ENCODE measurements around the gene SERGEF. TPM values are rescaled to one million over a fixed set of nuclear protein-coding genes. Genes with fewer than 3 reads are reported as not detected.

SERGEF gene
- total and polyA plus RNA-seq, 2 of the 4 experiments (the other 2 are of a cell fraction): 12.2 to 18.1 TPM

DNA sequence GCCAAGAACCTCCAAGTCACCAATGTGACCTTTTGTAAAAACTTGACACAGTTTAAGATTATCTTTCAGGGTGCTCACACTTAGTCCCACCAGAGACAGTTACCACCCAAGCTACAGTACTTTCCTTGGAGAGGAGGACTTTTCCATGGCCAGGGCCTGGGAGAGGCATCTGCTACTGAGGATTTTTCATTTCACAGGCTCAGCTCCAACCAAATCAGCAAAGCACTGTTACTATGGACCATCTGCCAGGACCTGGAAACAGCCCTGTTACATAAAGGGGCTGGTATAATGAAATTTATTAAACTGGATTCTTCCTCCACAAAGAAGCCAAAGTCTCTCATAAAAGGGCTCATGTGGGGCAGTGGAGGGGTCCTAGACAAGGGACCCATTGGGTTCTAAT lies 38.6 kb downstream of the SERGEF start:
- H4K91ac ChIP-seq (ENCODE audit: insufficient read depth, low read depth, low read length): no peak overlapping the region
- H3K23ac ChIP-seq (ENCODE audit: low read depth, low read length): no peak overlapping the region
- H4K8ac ChIP-seq (ENCODE audit: low read depth in 2 of 2, low read length in 2 of 2): no peak overlapping the region
- no peak overlapping the region for H3K9ac ChIP-seq (ENCODE audit: low read depth, low read length)
- H4K20me1 ChIP-seq (ENCODE audit: insufficient read depth, low read length): no peaks in the 10 kb centered on the region
- H3K18ac ChIP-seq (ENCODE audit: low read depth, low read length): no peak overlapping the region
- no peaks in the 10 kb centered on the region for H3K9me1 ChIP-seq (ENCODE audit: insufficient read depth, low read length)
- H3K27me3 ChIP-seq (ENCODE audit: control insufficient read depth, insufficient read depth, low read length): no peaks in the 10 kb centered on the region
- H2AK5ac ChIP-seq (ENCODE audit: low read depth, low read length): no peak overlapping the region
- H3K79me1 ChIP-seq (ENCODE audit: low read depth in 1 of 2, low read length in 2 of 2): no peaks in the 10 kb centered on the region
- H3K4me1 ChIP-seq (ENCODE audit: control insufficient read depth, insufficient read depth, low read length): peaks cover 1% of the 10 kb centered on the region; the same call in 1 of the 2 replicates
- no peaks in the 10 kb centered on the region for H3K9me3 ChIP-seq (ENCODE audit: control insufficient read depth, insufficient read depth, low read length)
- in situ Hi-C loops (cut with MboI; ENCODE audit: low sequenced_read_pairs): no loop called here
- dilution Hi-C loops (cut with HindIII; ENCODE audit: low sequenced_read_pairs, unreplicated experiment): no loop called here
- no peak overlapping the region for H3K4me3 ChIP-seq (ENCODE audit: insufficient read depth, low read depth, low read length)
- TF ChIP-seq MAZ (IDR thresholded peaks at IDR 0.05; ENCODE audit: borderline replicate concordance, low read depth, low read length): no peak
- no peak for TF ChIP-seq POLR2A (IDR thresholded peaks at IDR 0.05; ENCODE audit: low read depth, low read length)
- no peak for TF ChIP-seq FOS (IDR thresholded peaks at IDR 0.05; ENCODE audit: low read depth, low read length)
- no peak for TF ChIP-seq CHD1 (IDR thresholded peaks at IDR 0.05; ENCODE audit: low read depth, low read length)
- no peak for TF ChIP-seq MXI1 (IDR thresholded peaks at IDR 0.05; ENCODE audit: borderline replicate concordance, low read depth, low read length)
- TF ChIP-seq SMC3 (IDR thresholded peaks at IDR 0.05; ENCODE audit: low read depth, low read length): no peak
- TF ChIP-seq, protein P1, sequence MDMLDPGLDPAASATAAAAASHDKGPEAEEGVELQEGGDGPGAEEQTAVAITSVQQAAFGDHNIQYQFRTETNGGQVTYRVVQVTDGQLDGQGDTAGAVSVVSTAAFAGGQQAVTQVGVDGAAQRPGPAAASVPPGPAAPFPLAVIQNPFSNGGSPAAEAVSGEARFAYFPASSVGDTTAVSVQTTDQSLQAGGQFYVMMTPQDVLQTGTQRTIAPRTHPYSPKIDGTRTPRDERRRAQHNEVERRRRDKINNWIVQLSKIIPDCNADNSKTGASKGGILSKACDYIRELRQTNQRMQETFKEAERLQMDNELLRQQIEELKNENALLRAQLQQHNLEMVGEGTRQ (IDR thresholded peaks at IDR 0.05; ENCODE audit: low read depth, low read length): no peak
- TF ChIP-seq MAFK (IDR thresholded peaks at IDR 0.05; ENCODE audit: low read depth, low read length): no peak
- no peak overlapping the region for H3K27ac ChIP-seq (ENCODE audit: insufficient read depth, low read length)
- H2BK5ac ChIP-seq (ENCODE audit: low read depth, low read length, poor library complexity, severe bottlenecking): no peak overlapping the region
- H2AK9ac ChIP-seq (replicated peaks; ENCODE audit: low read depth, low read length, poor library complexity): no peak overlapping the region
- H2BK120ac ChIP-seq (ENCODE audit: low read depth, low read length): no peak overlapping the region
- no peak overlapping the region for H2BK15ac ChIP-seq (ENCODE audit: low read depth, low read length)
- ChIA-PET POLR2A (ENCODE audit: unreplicated experiment) (no interaction called here), CTCF (interaction anchor here (1.6 to 12.6 kb wide), 4 partner anchors 12 to 242 kb away, joined by 5 to 158 read pairs (median 18); partner anchors contain the start of gene KCNC1)
- intact Hi-C loops (cut with micrococcal nuclease): no loop called here
- H3K4ac ChIP-seq (ENCODE audit: low read depth, low read length): no peak overlapping the region
- no peaks in the 10 kb centered on the region for H3K36me3 ChIP-seq (ENCODE audit: control insufficient read depth, insufficient read depth, low read length)
- no peak overlapping the region for H3K4me2 ChIP-seq (ENCODE audit: low read depth, low read length)
- ATAC-seq (ENCODE audit: low read depth) (no peak), DNase-seq (no peak)
- no peak overlapping the region for H3K14ac ChIP-seq (replicated peaks; ENCODE audit: low read depth, low read length)
- no peak overlapping the region for H3K56ac ChIP-seq (ENCODE audit: extremely low read depth, insufficient read depth, low read length)
- BruUV-seq (replicated peaks): no TSS peak
- no peak overlapping the region for H2AFZ ChIP-seq (replicated peaks; ENCODE audit: low read length, poor library complexity)
- H2BK20ac ChIP-seq (ENCODE audit: low read depth, low read length): no peak overlapping the region
- H4K5ac ChIP-seq (ENCODE audit: low read depth, low read length): no peak overlapping the region

Measured in IMR-90 (cell line).